ENCODE measurements around the gene SLC66A3.

Gene SLC66A3

DNA sequence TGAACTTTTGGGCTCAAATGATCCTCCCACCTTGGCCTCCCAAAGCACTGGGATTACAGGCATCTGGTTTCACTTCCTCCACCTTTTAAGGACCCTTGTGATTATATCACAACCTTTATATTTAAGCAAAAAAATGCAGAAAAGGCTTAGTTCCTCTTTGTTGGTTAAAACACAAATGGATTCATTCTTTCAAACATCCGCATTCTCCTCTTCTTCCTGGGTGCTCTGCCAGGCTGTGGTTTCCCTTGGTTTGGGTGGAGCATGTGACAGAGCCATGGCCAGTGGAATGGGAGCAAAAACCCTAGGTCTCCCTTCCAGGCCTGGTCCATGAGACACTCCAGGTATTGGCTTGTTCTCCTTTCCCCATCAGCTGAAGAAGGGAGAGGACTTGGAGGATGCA, 9.9 kb upstream of the SLC66A3 start:
- TF ChIP-seq, protein P1, sequence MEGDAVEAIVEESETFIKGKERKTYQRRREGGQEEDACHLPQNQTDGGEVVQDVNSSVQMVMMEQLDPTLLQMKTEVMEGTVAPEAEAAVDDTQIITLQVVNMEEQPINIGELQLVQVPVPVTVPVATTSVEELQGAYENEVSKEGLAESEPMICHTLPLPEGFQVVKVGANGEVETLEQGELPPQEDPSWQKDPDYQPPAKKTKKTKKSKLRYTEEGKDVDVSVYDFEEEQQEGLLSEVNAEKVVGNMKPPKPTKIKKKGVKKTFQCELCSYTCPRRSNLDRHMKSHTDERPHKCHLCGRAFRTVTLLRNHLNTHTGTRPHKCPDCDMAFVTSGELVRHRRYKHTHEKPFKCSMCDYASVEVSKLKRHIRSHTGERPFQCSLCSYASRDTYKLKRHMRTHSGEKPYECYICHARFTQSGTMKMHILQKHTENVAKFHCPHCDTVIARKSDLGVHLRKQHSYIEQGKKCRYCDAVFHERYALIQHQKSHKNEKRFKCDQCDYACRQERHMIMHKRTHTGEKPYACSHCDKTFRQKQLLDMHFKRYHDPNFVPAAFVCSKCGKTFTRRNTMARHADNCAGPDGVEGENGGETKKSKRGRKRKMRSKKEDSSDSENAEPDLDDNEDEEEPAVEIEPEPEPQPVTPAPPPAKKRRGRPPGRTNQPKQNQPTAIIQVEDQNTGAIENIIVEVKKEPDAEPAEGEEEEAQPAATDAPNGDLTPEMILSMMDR (IDR thresholded peaks at IDR 0.05; ENCODE audit: low read depth, low read length, missing control alignments), result no peak
- DNase-seq (ENCODE audit: extremely low read depth, low read depth), result no peak
- no peak overlapping the region for H3K4me3 ChIP-seq (replicated peaks; ENCODE audit: low read depth, low read length)

DNA sequence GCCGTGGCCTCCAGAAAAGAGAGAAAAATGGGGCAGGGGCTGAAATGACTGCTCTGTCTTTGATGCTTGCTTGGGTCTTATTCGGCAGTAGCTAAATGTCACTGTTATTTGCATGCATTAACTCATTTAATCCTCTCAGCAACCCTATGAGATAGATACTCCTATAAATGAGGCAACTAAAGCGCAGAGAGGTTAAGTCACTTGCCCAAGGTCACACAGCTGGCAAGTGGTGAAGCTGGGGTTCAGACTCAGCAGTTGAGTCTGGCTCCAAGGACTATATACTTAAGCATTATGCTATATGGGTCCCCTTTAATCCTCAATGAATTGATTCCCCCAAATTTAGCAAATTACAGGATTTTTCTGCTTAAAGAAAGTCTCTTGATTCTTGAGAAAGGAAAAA, 9.2 kb upstream of the SLC66A3 start:
- no peak for DNase-seq (ENCODE audit: extremely low read depth, low read depth)
- H3K4me3 ChIP-seq (replicated peaks; ENCODE audit: low read depth, low read length), result no peak overlapping the region
- TF ChIP-seq, protein P1 (IDR thresholded peaks at IDR 0.05; ENCODE audit: low read depth, low read length, missing control alignments), result no peak

DNA sequence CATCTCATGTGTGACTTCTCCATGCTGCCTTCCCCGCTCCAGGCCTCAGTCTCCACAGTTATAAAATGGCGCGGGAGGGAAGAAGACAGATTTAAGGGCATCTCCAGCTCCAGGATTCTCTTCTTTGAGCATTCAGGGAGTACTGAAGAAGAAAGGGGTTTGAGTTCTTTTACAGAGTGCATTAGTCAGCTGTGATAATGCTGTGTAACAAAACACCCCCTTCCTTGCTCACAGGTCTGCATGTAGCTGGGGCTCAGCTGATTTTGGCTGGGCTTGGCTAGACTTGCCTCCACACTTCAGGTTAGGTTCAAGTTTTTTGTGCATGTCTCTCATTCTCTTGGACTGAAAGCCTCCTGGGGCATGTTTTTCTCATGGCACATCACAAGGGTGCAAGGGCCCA, 8.0 kb upstream of the SLC66A3 start:
- TF ChIP-seq, protein P1 (IDR thresholded peaks at IDR 0.05; ENCODE audit: low read depth, low read length, missing control alignments), result no peak

DNA sequence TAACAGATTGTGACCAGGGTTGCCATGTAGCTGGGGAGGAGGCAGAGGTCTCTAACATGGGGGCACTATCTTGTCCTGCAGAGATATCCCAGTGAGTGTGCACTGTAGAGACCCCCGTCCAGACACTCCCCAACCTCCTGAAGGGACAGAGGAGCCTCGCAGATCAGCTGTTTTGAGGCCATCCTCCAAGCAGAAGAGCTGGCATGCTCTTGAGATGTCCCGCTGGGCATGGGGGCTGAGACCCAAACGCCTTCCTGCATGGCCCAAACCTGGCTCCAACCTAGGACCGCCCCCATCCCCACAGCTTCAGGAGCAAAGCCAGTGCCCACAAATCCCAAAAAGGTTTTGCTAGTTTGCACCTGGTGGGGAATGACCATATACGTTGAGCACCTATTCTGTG, 2.7 kb upstream of the SLC66A3 start:
- TF ChIP-seq, protein P1 (IDR thresholded peaks at IDR 0.05; ENCODE audit: low read depth, low read length, missing control alignments), result no peak
- H3K4me3 ChIP-seq (replicated peaks; ENCODE audit: low read depth, low read length), result no peak overlapping the region
- DNase-seq (ENCODE audit: extremely low read depth, low read depth), result no peak

More for the DNA sequence above, 8.0 kb upstream of the SLC66A3 start:
- DNase-seq (ENCODE audit: extremely low read depth, low read depth), result no peak
- no peak overlapping the region for H3K4me3 ChIP-seq (replicated peaks; ENCODE audit: low read depth, low read length)

DNA sequence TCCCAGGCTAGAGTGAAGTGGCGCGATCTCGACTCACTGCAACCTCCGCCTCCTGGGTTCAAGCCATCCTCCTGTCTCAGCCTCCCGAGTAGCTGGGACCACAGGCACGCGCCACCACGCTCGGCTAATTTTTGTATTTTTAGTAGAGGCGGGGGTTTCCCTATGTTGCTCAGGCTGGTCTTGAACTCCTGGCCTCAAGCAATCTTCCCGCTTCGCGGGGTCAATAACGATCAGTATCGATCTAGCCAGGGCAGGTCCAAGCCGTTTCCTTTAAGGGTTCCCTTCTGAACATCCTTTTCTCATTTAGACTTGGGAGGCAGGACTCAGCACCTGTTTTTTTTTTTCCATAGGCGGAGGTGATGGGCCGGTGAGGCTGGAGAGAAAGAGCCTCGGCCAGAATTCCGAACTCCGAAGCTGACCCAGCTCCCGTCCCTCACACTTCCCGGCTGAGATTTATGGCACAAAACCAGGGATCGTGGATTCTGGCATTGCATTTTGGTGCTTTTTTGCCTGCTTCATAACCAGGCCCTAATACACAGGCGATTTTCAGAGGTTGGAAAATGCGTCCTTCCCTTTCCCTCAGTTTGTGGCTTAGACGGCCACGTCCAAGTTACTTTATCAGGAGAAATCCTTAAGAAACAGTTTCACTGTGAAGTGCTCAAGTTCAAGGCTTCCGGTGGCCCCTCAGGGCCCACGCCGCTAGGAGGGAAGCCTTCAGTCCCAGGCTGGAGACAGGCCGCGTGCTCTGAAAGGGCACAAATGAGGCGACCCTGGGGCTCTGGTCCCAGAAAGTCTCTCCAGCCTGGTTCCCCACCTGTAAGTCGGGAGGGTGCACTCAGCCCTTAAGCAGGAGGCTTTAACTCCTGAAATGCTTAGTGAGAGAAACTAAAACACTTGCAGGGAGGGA, 998 bp upstream of the SLC66A3 start:
- no peak for DNase-seq (ENCODE audit: extremely low read depth, low read depth)
- H3K4me3 ChIP-seq (replicated peaks; ENCODE audit: low read depth, low read length), result peak overlapping the region; percentile 39
- TF ChIP-seq, protein P1 (IDR thresholded peaks at IDR 0.05; ENCODE audit: low read depth, low read length, missing control alignments), result no peak

DNA sequence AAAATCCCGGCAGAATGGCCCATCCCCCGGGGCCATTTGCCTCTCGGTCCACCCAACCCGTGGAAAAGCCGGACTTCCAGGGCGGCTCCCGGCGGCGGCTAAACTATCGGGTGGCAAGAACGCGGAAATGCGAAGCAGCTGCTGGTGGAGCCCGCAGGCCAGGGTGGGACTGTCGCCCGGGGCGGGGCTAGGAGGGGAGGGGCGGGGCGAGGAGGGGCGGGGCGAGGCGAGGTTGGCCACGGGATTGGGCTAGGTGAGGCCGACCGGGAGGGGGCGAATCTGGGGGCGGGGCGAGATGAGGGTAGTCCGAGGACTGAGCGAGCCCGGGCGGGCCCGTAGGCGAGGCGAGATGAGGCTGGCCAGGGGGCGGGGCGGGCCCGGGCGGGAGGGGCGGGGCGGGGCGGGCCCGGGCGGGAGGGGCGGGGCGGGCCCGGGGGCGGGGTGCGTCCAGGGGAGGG, 315 bp upstream of the SLC66A3 start:
- TF ChIP-seq, protein P1 (IDR thresholded peaks at IDR 0.05; ENCODE audit: low read depth, low read length, missing control alignments), result no peak
- peak overlapping the region; percentile 39 for H3K4me3 ChIP-seq (replicated peaks; ENCODE audit: low read depth, low read length)
- DNase-seq (ENCODE audit: extremely low read depth, low read depth), result peak; percentile 73
